ENCODE data around the gene CD226. TPM values are rescaled to one million over a fixed set of nuclear protein-coding genes. Genes with fewer than 3 reads are reported as not detected.

The CD226 gene
- total RNA-seq, 1 experiment from 2014 or later, result 3.4 TPM

GRCh38 chr18:69982417-69982816, 34.7 kb upstream of the CD226 start:
- H3K27me3 Mint-ChIP-seq (ENCODE audit: insufficient read depth, unreplicated experiment), result no peaks in the 10 kb centered on the region
- H3K27ac Mint-ChIP-seq (ENCODE audit: low read depth, unreplicated experiment), result no peak overlapping the region
- no peaks in the 10 kb centered on the region for H3K9me3 Mint-ChIP-seq (ENCODE audit: unreplicated experiment)
- no peak overlapping the region for H3K4me3 Mint-ChIP-seq (ENCODE audit: unreplicated experiment)
- intact Hi-C loops (cut with micrococcal nuclease), result no loop called here
- no TSS peak for BruUV-seq (replicated peaks)
- peaks cover 50% of the 10 kb centered on the region for H3K36me3 Mint-ChIP-seq (ENCODE audit: insufficient read depth, unreplicated experiment)
- DNase-seq (ENCODE audit: unreplicated experiment), result no peak
- TF ChIP-seq, protein P1, sequence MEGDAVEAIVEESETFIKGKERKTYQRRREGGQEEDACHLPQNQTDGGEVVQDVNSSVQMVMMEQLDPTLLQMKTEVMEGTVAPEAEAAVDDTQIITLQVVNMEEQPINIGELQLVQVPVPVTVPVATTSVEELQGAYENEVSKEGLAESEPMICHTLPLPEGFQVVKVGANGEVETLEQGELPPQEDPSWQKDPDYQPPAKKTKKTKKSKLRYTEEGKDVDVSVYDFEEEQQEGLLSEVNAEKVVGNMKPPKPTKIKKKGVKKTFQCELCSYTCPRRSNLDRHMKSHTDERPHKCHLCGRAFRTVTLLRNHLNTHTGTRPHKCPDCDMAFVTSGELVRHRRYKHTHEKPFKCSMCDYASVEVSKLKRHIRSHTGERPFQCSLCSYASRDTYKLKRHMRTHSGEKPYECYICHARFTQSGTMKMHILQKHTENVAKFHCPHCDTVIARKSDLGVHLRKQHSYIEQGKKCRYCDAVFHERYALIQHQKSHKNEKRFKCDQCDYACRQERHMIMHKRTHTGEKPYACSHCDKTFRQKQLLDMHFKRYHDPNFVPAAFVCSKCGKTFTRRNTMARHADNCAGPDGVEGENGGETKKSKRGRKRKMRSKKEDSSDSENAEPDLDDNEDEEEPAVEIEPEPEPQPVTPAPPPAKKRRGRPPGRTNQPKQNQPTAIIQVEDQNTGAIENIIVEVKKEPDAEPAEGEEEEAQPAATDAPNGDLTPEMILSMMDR (IDR thresholded peaks at IDR 0.05; ENCODE audit: unreplicated experiment), result no peak
- ChIA-PET POLR2A (no interaction called here), CTCF (no interaction called here)
- H3K4me1 Mint-ChIP-seq (ENCODE audit: insufficient read depth, unreplicated experiment), result no peaks in the 10 kb centered on the region

DNA sequence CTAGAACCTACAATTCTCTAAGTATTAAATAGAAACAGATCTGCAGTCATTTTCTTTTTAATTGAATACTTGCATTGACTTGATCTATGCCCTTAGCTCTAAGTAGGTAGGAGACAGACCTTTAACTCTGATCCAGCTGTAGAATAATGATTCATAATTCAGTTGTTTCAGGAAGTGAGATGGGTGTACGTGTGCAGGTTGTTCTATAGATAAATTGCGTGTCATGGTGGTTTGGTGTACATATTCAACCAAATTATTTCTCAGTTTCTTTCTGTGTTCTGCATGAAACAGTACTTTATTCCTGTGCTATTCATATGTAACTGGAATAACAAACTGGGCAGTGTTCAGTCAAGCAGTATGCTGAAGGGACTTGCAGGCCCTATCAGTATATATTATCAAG, 34.3 kb upstream of the CD226 start:
- Mint-ChIP-seq H3K27ac (ENCODE audit: low read depth, unreplicated experiment) (no peak overlapping the region), H3K4me1 (ENCODE audit: insufficient read depth, unreplicated experiment) (no peaks in the 10 kb centered on the region), H3K9me3 (ENCODE audit: unreplicated experiment) (no peaks in the 10 kb centered on the region), H3K4me3 (ENCODE audit: unreplicated experiment) (no peak overlapping the region), H3K27me3 (ENCODE audit: insufficient read depth, unreplicated experiment) (no peaks in the 10 kb centered on the region), H3K36me3 (ENCODE audit: insufficient read depth, unreplicated experiment) (peaks cover 50% of the 10 kb centered on the region)
- ChIA-PET CTCF (no interaction called here), POLR2A (no interaction called here)
- TF ChIP-seq, protein P1 (IDR thresholded peaks at IDR 0.05; ENCODE audit: unreplicated experiment), result no peak
- BruUV-seq (replicated peaks), result no TSS peak
- intact Hi-C loops (cut with micrococcal nuclease), result no loop called here
- DNase-seq (ENCODE audit: unreplicated experiment), result no peak

DNA sequence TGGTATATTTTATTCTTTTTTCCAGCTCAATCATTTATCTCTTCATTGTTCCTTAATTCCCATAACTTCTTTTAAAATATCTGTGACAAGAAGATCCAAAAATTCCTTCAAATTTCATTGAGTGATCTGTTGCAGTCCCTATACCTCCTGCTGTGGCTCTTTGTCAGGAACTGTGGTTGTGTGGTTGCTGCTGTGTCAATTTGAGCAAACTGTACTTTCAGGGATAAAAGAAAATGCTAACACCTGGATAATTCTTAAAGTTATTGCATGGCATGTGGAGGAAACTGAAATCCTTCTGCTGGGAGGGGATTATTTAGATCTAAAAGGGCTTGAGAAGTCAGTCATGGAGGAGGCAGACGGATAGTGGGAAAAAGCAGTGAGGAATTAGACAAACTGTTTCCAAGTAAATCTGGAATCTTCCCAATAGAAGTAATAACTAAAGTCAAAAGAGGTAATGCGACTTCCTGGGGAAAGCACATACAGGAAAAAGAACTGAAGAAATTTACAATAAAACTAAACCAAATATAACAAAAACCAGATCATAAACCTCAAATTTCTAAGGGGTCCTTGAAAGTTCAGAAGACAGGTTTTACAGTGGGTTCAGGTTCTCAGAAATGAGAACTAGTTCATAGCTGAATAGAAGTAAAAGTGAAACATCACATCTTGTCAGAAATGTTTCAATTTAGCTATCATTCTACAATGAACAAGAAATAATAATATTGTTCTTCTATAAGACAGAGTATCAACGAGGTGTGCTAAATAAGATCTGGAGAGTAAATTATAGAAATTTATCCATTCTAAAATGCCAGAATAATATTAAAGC, 33.5 kb upstream of the CD226 start:
- no TSS peak for BruUV-seq (replicated peaks)
- intact Hi-C loops (cut with micrococcal nuclease), result no loop called here
- POLR2A ChIA-PET, result no interaction called here

GRCh38 chr18:69980509-69980908, 32.8 kb upstream of the CD226 start:
- ChIA-PET POLR2A (no interaction called here), CTCF (interaction anchor here (0.6 kb wide), 1 partner anchor 108 kb away, joined by 3 read pairs; no protein-coding TSS in a partner anchor)
- no TSS peak for BruUV-seq (replicated peaks)
- no peaks in the 10 kb centered on the region for H3K4me1 Mint-ChIP-seq (ENCODE audit: insufficient read depth, unreplicated experiment)
- TF ChIP-seq, protein P1 (IDR thresholded peaks at IDR 0.05; ENCODE audit: unreplicated experiment), result no peak
- H3K27me3 Mint-ChIP-seq (ENCODE audit: insufficient read depth, unreplicated experiment), result no peaks in the 10 kb centered on the region
- intact Hi-C loops (cut with micrococcal nuclease), result no loop called here
- H3K36me3 Mint-ChIP-seq (ENCODE audit: insufficient read depth, unreplicated experiment), result peaks cover 44% of the 10 kb centered on the region
- H3K9me3 Mint-ChIP-seq (ENCODE audit: unreplicated experiment), result no peaks in the 10 kb centered on the region
- DNase-seq (ENCODE audit: unreplicated experiment), result no peak
- H3K4me3 Mint-ChIP-seq (ENCODE audit: unreplicated experiment), result no peak overlapping the region
- H3K27ac Mint-ChIP-seq (ENCODE audit: low read depth, unreplicated experiment), result no peak overlapping the region

More for the DNA sequence above, 33.5 kb upstream of the CD226 start:
- H3K9me3 Mint-ChIP-seq (ENCODE audit: unreplicated experiment), result no peaks in the 10 kb centered on the region
- TF ChIP-seq, protein P1 (IDR thresholded peaks at IDR 0.05; ENCODE audit: unreplicated experiment), result no peak
- H3K4me3 Mint-ChIP-seq (ENCODE audit: unreplicated experiment), result no peak overlapping the region
- no peak overlapping the region for H3K27ac Mint-ChIP-seq (ENCODE audit: low read depth, unreplicated experiment)
- no peak for DNase-seq (ENCODE audit: unreplicated experiment)
- H3K4me1 Mint-ChIP-seq (ENCODE audit: insufficient read depth, unreplicated experiment), result no peaks in the 10 kb centered on the region
- CTCF ChIA-PET, result interaction anchor here (0.6 to 0.7 kb wide), 2 partner anchors 21 to 109 kb away, joined by 3 read pairs; no protein-coding TSS in a partner anchor
- peaks cover 45% of the 10 kb centered on the region for H3K36me3 Mint-ChIP-seq (ENCODE audit: insufficient read depth, unreplicated experiment)
- H3K27me3 Mint-ChIP-seq (ENCODE audit: insufficient read depth, unreplicated experiment), result no peaks in the 10 kb centered on the region
